Mesothelial cell of epicardium (in vitro differentiated cells): ENCODE measurements around the gene KBTBD12. TPM values are rescaled to one million over a fixed set of nuclear protein-coding genes. Genes with fewer than 3 reads are reported as not detected.

ENCODE experiments used
- DNase-seq, 2 experiments: peaks; one replicate each; pipeline ENCODE4 v3.0.0; 2021; ENCODE audit warnings: low spot score in 2 of 2; ENCODE audit not compliant: unreplicated experiment in 2 of 2
- H3K27ac Mint-ChIP-seq: 2 replicates; pipeline ENCODE4 v1.8.0; 2021; ENCODE audit warnings: mixed read lengths
- H3K27me3 Mint-ChIP-seq: 2 replicates; pipeline ENCODE4 v1.8.0; 2021; ENCODE audit warnings: low read depth, mixed read lengths
- H3K36me3 Mint-ChIP-seq: 2 replicates; pipeline ENCODE4 v1.8.0; 2021; ENCODE audit warnings: mixed read lengths
- H3K4me1 Mint-ChIP-seq: 2 replicates; pipeline ENCODE4 v1.8.0; 2021; ENCODE audit warnings: mixed read lengths
- H3K4me3 Mint-ChIP-seq: 2 replicates; pipeline ENCODE4 v1.8.0; 2021; ENCODE audit warnings: mild to moderate bottlenecking, moderate library complexity, mixed read lengths
- H3K9me3 Mint-ChIP-seq: 2 replicates; pipeline ENCODE4 v1.8.0; 2021; ENCODE audit warnings: mixed read lengths
- CTCF ChIP-seq: fragments of 200-600 bp; sonication (generic); IDR thresholded peaks from one replicate; pipeline ENCODE4 v1.5.0; 2021; ENCODE audit warnings: antibody characterized with exemption; ENCODE audit not compliant: unreplicated experiment
- total RNA-seq: library from RNA; stranded (reverse); gene quantifications from 3 replicates; pipeline ENCODE4 v1.2.1, GENCODE V29; 2021

The KBTBD12 gene
- total RNA-seq, 1 donor from 2014 or later = not detected

DNA sequence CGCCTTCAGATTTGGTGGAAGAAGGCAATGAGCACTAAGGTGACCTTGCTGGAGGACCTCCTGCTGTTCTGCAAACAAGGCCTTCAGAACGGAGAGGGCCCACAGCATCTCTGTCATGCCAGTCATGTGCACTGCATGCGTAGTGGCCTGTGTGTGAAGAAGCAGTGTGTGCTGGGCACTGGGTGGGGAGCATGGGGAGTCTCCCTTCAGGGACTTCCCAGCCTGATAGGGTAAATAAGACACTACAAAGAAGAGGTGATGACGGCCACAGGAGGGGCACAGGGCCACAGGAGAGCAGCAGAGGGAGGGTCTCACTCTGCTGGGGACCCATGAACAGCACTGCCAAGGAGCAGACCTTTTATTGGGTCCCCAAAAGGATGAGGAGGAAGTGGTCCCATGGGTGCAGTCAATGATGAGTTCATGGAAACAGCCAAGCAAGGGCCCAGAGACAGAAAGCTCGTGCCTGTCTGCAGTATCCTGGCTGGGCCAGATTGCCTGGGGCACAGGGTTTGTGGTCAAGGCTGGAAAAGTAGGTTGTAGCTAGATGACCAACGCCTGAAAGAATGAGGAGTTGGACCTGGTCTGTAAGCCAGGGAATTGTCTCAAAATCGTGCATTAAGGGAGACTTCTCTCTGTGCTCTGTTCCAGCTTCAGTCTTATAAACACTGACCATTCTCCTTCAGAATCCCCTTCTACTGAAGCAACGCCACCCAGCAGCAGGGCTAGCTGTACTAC, 69.4 kb downstream of the KBTBD12 start:
- Mint-ChIP-seq H3K9me3 (peaks cover 9% of the 10 kb centered on the region), H3K36me3 (no peaks in the 10 kb centered on the region), H3K4me3 (no peak overlapping the region), H3K4me1 (no peaks in the 10 kb centered on the region), H3K27me3 (peaks cover 19% of the 10 kb centered on the region), H3K27ac (no peak overlapping the region)
- no peak for TF ChIP-seq CTCF
- no peak for DNase-seq

- TF ChIP-seq CTCF = no peak
- H3K4me3 Mint-ChIP-seq = no peak overlapping the region
- peaks cover 17% of the 10 kb centered on the region for H3K27me3 Mint-ChIP-seq
- peaks cover 9% of the 10 kb centered on the region for H3K9me3 Mint-ChIP-seq
- no peak overlapping the region for H3K27ac Mint-ChIP-seq
- no peak for DNase-seq
- H3K4me1 Mint-ChIP-seq = no peaks in the 10 kb centered on the region
- no peaks in the 10 kb centered on the region for H3K36me3 Mint-ChIP-seq
Measured at GRCh38 chr3:127985216-127985615, 70.2 kb downstream of the KBTBD12 start.

DNA sequence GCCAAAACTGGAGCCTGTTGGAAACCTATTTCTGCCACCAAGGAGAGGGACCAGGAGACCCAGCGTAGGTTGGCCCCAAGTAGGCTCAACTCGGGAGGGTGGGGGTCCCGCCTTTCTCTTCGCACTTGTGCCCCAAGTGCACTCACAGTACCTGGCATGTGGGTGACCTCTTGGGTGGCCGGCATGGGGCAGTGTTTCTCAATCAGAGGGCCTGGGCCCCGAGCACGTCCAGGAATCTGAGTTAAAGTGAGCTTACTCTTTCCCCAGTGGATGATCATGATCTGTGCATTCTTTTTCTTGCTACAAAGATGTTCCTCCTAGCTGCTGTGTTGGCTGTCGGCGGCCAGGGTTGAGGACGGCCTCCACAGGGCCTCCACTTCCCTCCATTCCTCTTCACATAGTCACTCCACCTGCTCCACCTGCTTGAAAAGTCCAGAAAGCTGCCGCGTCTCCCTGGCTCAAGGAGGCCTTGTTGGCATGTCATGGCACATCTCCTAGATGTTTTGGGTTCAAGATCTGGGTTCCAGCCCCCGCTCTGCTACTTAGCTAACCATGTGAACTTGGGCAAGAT, 70.7 kb downstream of the KBTBD12 start:
- no peak for DNase-seq
- Mint-ChIP-seq H3K4me1 (no peaks in the 10 kb centered on the region), H3K27me3 (peaks cover 17% of the 10 kb centered on the region), H3K9me3 (peaks cover 9% of the 10 kb centered on the region), H3K27ac (no peak overlapping the region), H3K4me3 (no peak overlapping the region), H3K36me3 (no peaks in the 10 kb centered on the region)
- TF ChIP-seq CTCF = no peak

GRCh38 chr3:127986803-127987202, 71.8 kb downstream of the KBTBD12 start:
- peaks cover 3% of the 10 kb centered on the region for H3K9me3 Mint-ChIP-seq
- no peak for DNase-seq
- no peak for TF ChIP-seq CTCF
- H3K4me3 Mint-ChIP-seq = no peak overlapping the region
- H3K36me3 Mint-ChIP-seq = no peaks in the 10 kb centered on the region
- H3K27ac Mint-ChIP-seq = no peak overlapping the region
- no peaks in the 10 kb centered on the region for H3K4me1 Mint-ChIP-seq
- H3K27me3 Mint-ChIP-seq = peaks cover 17% of the 10 kb centered on the region

DNA sequence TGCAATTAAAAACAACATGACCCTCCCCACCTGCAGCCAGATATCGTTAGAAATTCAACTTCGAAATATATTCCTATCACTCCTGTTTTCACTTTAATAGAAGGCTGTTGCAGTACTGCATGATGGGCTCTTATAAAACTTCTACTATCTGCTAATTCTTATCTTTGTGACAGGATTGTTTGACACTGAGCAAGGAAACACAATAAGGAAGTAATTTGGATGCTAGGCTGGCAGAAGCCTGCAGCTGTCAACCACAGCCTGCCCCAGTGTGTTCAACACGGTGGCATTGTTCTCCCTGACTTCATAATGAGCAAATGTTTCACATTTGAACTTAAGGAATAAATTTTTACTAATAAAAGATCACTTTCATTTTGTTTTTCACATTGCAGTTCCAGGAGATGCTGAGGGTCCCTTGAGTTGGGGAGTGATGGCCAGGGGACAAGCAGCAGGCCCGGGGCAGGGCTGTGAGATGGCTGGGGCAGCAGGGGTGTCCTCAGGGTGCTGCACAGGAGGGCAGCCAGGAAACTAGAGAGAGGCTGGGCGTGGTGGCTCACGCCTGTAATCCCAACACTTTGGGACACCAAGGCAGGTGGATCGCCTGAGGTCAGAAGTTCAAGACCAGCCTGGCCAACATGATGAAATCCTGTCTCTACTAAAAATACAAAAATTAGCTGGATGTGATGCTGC, 72.4 kb downstream of the KBTBD12 start:
- Mint-ChIP-seq H3K9me3 (peaks cover 3% of the 10 kb centered on the region), H3K27ac (no peak overlapping the region), H3K4me1 (no peaks in the 10 kb centered on the region), H3K36me3 (no peaks in the 10 kb centered on the region), H3K27me3 (peaks cover 17% of the 10 kb centered on the region), H3K4me3 (no peak overlapping the region)
- DNase-seq = no peak
- no peak for TF ChIP-seq CTCF
